NCI-H2196 treated with DMSO at 0.1 percent for 48 hours (cell line): ENCODE data around the gene SLC25A24.
A peak's percentile ranks its signal among the peaks of the same experiment; 100 is the strongest.
"Not testable (repeated sequence)": the region's sequence is repeated elsewhere in the genome, so short reads cannot be mapped to it uniquely, and the experiment has no call there.

Experiments used
- DNase-seq: peaks from one replicate; lab custom pipeline; 2025; ENCODE audit not compliant: unreplicated experiment; lab: John Stamatoyannopoulos, UW

SLC25A24 gene

GRCh38 chr1:108199781-108200686, at the start of gene SLC25A24:
Gene SLC25A24 (minus strand): TSS chr1:108200343. CDS start chr1:108200138, 205 bp downstream.
- peak; percentile 22 for DNase-seq

- DNase-seq = not testable (repeated sequence)
Measured at GRCh38 chr1:108243976-108244375, 43.8 kb upstream of the SLC25A24 start, which contains the start of gene NBPF4. Gene NBPF4 (minus strand): TSS chr1:108244076. CDS start chr1:108243761, 315 bp downstream.

GRCh38 chr1:108239426-108239825, 39.3 kb upstream of the SLC25A24 start:
- DNase-seq = not testable (repeated sequence)

GRCh38 chr1:108235308-108235707, 35.2 kb upstream of the SLC25A24 start:
- not testable (repeated sequence) for DNase-seq

- not testable (repeated sequence) for DNase-seq
Measured at GRCh38 chr1:108232183-108232582, 32.0 kb upstream of the SLC25A24 start.

- not testable (repeated sequence) for DNase-seq
Measured at GRCh38 chr1:108229976-108230375, 29.8 kb upstream of the SLC25A24 start.

- DNase-seq = not testable (repeated sequence)
Measured at GRCh38 chr1:108227772-108228171, 27.6 kb upstream of the SLC25A24 start.

- not testable (repeated sequence) for DNase-seq
Measured at GRCh38 chr1:108226855-108227254, 26.7 kb upstream of the SLC25A24 start.

GRCh38 chr1:108223226-108223625, 23.1 kb upstream of the SLC25A24 start:
- not testable (repeated sequence) for DNase-seq

- DNase-seq = not testable (repeated sequence)
Measured at GRCh38 chr1:108217515-108218174, 17.5 kb upstream of the SLC25A24 start.

GRCh38 chr1:108217007-108217406, 16.9 kb upstream of the SLC25A24 start:
- DNase-seq = not testable (repeated sequence)

- DNase-seq = not testable (repeated sequence)
Measured at GRCh38 chr1:108216028-108216890, 16.1 kb upstream of the SLC25A24 start.

GRCh38 chr1:108214641-108215465, 14.7 kb upstream of the SLC25A24 start:
- not testable (repeated sequence) for DNase-seq

GRCh38 chr1:108211014-108211413, 10.9 kb upstream of the SLC25A24 start:
- DNase-seq = no peak

GRCh38 chr1:108209456-108210108, 9.4 kb upstream of the SLC25A24 start:
- DNase-seq = no peak

- DNase-seq = no peak
Measured at GRCh38 chr1:108208724-108209446, 8.7 kb upstream of the SLC25A24 start.

- not testable (repeated sequence) for DNase-seq
Measured at GRCh38 chr1:108203582-108203981, 3.4 kb upstream of the SLC25A24 start.

- no peak for DNase-seq
Measured at GRCh38 chr1:108201687-108202086, 1.5 kb upstream of the SLC25A24 start.

GRCh38 chr1:108200687-108201051, 526 bp upstream of the SLC25A24 start:
- no peak for DNase-seq
